ENCODE measurements around the gene CDH4. TPM values are rescaled to one million over a fixed set of nuclear protein-coding genes. Genes with fewer than 3 reads are reported as not detected.

CDH4 gene
- total RNA-seq, 3 donors from 2014 or later (not counting 1 experiment from before 2014, with no cell fraction given): 0.18 TPM; not detected in 2

DNA sequence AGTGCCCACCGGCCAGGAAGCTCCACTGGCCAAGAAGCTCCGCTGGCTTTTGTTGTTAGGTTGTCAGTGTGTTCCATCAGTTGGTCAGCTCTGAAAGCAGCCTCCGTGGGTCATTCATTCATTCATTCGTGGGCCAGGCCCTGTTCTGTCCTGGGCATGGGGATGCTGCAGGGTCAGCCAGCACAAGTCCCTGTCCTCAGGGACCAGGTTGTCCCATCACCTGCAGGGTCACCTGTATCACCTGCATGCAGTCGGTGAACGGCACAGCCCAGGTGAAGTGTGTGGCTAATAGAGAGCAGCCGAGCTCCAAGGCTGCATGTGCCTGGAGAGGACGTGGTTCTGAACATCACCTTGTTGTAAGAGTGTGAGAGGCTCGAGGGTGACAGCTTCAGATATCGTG lies 403.5 kb downstream of the CDH4 start:
- H3K36me3 ChIP-seq (ENCODE audit: control insufficient read depth, insufficient read depth, low read length): no peaks in the 10 kb centered on the region
- intact Hi-C loops (cut with micrococcal nuclease): no loop called here
- TF ChIP-seq, protein P1, sequence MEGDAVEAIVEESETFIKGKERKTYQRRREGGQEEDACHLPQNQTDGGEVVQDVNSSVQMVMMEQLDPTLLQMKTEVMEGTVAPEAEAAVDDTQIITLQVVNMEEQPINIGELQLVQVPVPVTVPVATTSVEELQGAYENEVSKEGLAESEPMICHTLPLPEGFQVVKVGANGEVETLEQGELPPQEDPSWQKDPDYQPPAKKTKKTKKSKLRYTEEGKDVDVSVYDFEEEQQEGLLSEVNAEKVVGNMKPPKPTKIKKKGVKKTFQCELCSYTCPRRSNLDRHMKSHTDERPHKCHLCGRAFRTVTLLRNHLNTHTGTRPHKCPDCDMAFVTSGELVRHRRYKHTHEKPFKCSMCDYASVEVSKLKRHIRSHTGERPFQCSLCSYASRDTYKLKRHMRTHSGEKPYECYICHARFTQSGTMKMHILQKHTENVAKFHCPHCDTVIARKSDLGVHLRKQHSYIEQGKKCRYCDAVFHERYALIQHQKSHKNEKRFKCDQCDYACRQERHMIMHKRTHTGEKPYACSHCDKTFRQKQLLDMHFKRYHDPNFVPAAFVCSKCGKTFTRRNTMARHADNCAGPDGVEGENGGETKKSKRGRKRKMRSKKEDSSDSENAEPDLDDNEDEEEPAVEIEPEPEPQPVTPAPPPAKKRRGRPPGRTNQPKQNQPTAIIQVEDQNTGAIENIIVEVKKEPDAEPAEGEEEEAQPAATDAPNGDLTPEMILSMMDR (IDR thresholded peaks at IDR 0.05): no peak
- Mint-ChIP-seq H3K27ac (no peak overlapping the region), H3K27me3 (ENCODE audit: low read depth in 2 of 2) (peaks cover 0 to 3% of the 10 kb centered on the region in 2 donors), H3K4me3 (no peak overlapping the region), H3K4me1 (no peaks in the 10 kb centered on the region), H3K9me3 (peaks cover 0 to 3% of the 10 kb centered on the region in 2 donors), H3K36me3 (no peaks in the 10 kb centered on the region)
- DNase-seq: no peak
- H3K4me3 ChIP-seq (ENCODE audit: low read length): no peak overlapping the region
- H3K9me3 ChIP-seq (ENCODE audit: control insufficient read depth, insufficient read depth, low read length): peaks cover 11% of the 10 kb centered on the region
- H3K27me3 ChIP-seq (ENCODE audit: control insufficient read depth, insufficient read depth, low read length): no peaks in the 10 kb centered on the region
- peak in 1 of 3 donors; percentile 8 for ATAC-seq
- no peak overlapping the region for H3K27ac ChIP-seq (ENCODE audit: low read length)
- WGBS (ENCODE audit: insufficient coverage): 73% methylated on average over 10 of the region's 10 CpGs
- H3K4me1 ChIP-seq (ENCODE audit: control insufficient read depth, insufficient read depth, low read length): no peaks in the 10 kb centered on the region

DNA sequence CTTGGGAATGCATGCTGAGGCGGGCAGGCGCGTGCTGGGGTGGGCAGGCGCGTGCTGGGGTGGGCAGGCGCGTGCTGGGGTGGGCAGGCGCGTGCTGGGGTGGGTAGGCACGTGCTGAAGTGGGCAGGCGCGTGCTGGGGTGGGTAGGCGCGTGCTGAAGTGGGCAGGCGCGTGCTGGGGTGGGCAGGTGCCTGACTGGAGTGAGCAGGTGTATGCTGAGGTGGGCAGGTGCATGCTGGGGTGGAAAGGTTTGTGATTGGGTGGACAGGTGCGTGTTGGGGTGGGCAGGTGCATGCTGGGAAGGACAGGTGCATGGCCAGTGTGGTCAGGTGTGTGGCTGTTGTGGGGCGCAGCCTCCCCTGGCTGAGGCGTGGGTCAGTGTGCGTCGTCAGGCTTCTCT lies 404.1 kb downstream of the CDH4 start:
- TF ChIP-seq, protein P1 (IDR thresholded peaks at IDR 0.05): no peak
- Mint-ChIP-seq H3K27ac (no peak overlapping the region), H3K4me1 (no peaks in the 10 kb centered on the region), H3K27me3 (ENCODE audit: low read depth in 2 of 2) (peaks cover 0 to 3% of the 10 kb centered on the region in 2 donors), H3K4me3 (no peak overlapping the region), H3K36me3 (no peaks in the 10 kb centered on the region), H3K9me3 (peaks cover 0 to 3% of the 10 kb centered on the region in 2 donors)
- Histone ChIP-seq H3K4me1 (ENCODE audit: control insufficient read depth, insufficient read depth, low read length) (no peaks in the 10 kb centered on the region), H3K9me3 (ENCODE audit: control insufficient read depth, insufficient read depth, low read length) (peaks cover 7% of the 10 kb centered on the region), H3K36me3 (ENCODE audit: control insufficient read depth, insufficient read depth, low read length) (no peaks in the 10 kb centered on the region), H3K4me3 (ENCODE audit: low read length) (no peak overlapping the region), H3K27ac (ENCODE audit: low read length) (no peak overlapping the region), H3K27me3 (ENCODE audit: control insufficient read depth, insufficient read depth, low read length) (no peaks in the 10 kb centered on the region)
- DNase-seq: no peak
- no peak for ATAC-seq
- 92% methylated on average over 21 of the region's 21 CpGs for WGBS (ENCODE audit: insufficient coverage)
- intact Hi-C loops (cut with micrococcal nuclease): no loop called here

DNA sequence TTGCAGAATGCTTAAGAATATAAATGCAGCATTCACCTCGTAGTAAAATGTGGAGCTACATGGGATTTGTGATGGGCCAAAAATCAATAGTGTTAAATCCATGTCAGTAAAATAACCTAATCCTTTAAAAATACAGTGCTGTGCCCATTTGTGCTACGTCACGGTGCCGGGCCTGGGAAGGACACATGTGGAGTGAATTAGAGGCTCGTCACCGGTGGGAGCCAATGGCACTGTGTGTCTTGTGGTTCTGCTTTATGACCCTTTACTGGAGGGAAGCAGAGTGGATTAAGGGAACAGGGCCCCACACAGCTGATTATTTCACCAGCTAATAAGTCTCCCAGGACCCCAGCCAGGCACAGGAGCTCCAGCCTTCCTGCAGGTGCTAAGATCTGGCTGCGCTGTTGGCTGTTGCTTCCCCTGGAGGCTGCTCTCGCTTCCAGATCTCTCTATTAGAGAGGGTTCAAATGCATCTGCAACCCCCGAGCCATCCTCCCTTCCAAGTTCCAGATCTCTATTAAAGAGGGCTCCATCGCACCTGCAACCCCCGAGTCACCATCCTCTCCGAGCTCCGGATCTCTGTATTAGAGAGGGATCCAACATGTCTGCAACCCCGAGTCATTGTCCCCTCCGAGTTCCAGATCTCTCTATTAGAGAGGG lies 405.8 kb downstream of the CDH4 start:
- H3K4me3 Mint-ChIP-seq: no peak overlapping the region
- no peak for DNase-seq
- 88% methylated on average over 15 of the region's 15 CpGs for WGBS (ENCODE audit: insufficient coverage)
- no peaks in the 10 kb centered on the region for H3K4me1 ChIP-seq (ENCODE audit: control insufficient read depth, insufficient read depth, low read length)
- no peak overlapping the region for H3K27ac ChIP-seq (ENCODE audit: low read length)
- H3K27ac Mint-ChIP-seq: no peak overlapping the region
- no peak overlapping the region for H3K4me3 ChIP-seq (ENCODE audit: low read length)
- intact Hi-C loops (cut with micrococcal nuclease): no loop called here
- no peaks in the 10 kb centered on the region for H3K36me3 Mint-ChIP-seq
- H3K4me1 Mint-ChIP-seq: no peaks in the 10 kb centered on the region
- no peak for ATAC-seq
- H3K9me3 Mint-ChIP-seq: peaks cover 0 to 3% of the 10 kb centered on the region in 2 donors
- H3K27me3 Mint-ChIP-seq (ENCODE audit: low read depth in 2 of 2): peaks cover 0 to 3% of the 10 kb centered on the region in 2 donors
- no peaks in the 10 kb centered on the region for H3K27me3 ChIP-seq (ENCODE audit: control insufficient read depth, insufficient read depth, low read length)
- peaks cover 9% of the 10 kb centered on the region for H3K9me3 ChIP-seq (ENCODE audit: control insufficient read depth, insufficient read depth, low read length)
- TF ChIP-seq, protein P1 (IDR thresholded peaks at IDR 0.05): no peak
- no peaks in the 10 kb centered on the region for H3K36me3 ChIP-seq (ENCODE audit: control insufficient read depth, insufficient read depth, low read length)

DNA sequence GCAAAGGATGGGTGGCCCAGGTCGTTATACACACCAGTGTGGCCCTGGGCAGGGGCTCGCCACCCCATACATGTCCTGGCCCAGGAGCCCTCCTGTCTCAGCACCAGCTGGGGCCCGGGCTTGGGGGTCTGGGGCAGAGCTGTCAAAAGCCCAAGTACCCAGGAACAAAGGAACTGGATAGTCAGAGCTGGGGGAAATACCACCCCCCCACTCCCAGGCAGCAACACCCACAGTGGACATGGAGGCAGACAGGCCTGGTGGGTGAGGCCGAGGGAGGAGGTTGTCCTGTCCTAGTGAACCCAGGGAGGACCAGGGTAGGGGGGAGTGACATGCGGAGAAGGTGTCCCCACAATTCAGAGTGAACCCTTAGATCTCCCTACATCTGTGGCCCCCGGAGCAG lies 406.5 kb downstream of the CDH4 start:
- Mint-ChIP-seq H3K27me3 (ENCODE audit: low read depth in 2 of 2) (peaks cover 0 to 3% of the 10 kb centered on the region in 2 donors), H3K9me3 (peaks cover 0 to 3% of the 10 kb centered on the region in 2 donors), H3K4me1 (no peaks in the 10 kb centered on the region), H3K36me3 (no peaks in the 10 kb centered on the region), H3K4me3 (no peak overlapping the region), H3K27ac (no peak overlapping the region)
- no peak overlapping the region for H3K4me3 ChIP-seq (ENCODE audit: low read length)
- no peaks in the 10 kb centered on the region for H3K4me1 ChIP-seq (ENCODE audit: control insufficient read depth, insufficient read depth, low read length)
- no peaks in the 10 kb centered on the region for H3K27me3 ChIP-seq (ENCODE audit: control insufficient read depth, insufficient read depth, low read length)
- DNase-seq (no peak), ATAC-seq (no peak)
- H3K27ac ChIP-seq (ENCODE audit: low read length): no peak overlapping the region
- peaks cover 13% of the 10 kb centered on the region for H3K9me3 ChIP-seq (ENCODE audit: control insufficient read depth, insufficient read depth, low read length)
- intact Hi-C loops (cut with micrococcal nuclease): no loop called here
- no peaks in the 10 kb centered on the region for H3K36me3 ChIP-seq (ENCODE audit: control insufficient read depth, insufficient read depth, low read length)
- WGBS (ENCODE audit: insufficient coverage): 91% methylated on average over 5 of the region's 6 CpGs
- TF ChIP-seq, protein P1 (IDR thresholded peaks at IDR 0.05): no peak
